Jurkat, Clone E6-1 (cell line): ENCODE results near the gene USB1.

ENCODE experiments used
- DNase-seq: peaks from one replicate; pipeline ENCODE4 v3.0.0-alpha.2; 2011; ENCODE audit warnings: low read depth, low spot score
- H3K4me3 ChIP-seq: 2 replicates; pipeline ENCODE4 v1.5.1; 2011; ENCODE audit warnings: mild to moderate bottlenecking, low read length, control low read depth, moderate library complexity

The USB1 gene

GRCh38 chr16:58057784-58058183 is 56.6 kb downstream of the USB1 start:
- H3K4me3 ChIP-seq: no peak overlapping the region
- no peak for DNase-seq

- DNase-seq: no peak
- no peak overlapping the region for H3K4me3 ChIP-seq
Measured at GRCh38 chr16:58062821-58063220, 61.6 kb downstream of the USB1 start.

GRCh38 chr16:58063377-58064076 is 62.3 kb downstream of the USB1 start:
- H3K4me3 ChIP-seq: no peak overlapping the region
- DNase-seq: no peak

GRCh38 chr16:58070585-58070984 is 69.4 kb downstream of the USB1 start:
- DNase-seq: no peak

More at GRCh38 chr16:58070585-58070984, 69.4 kb downstream of the USB1 start:
- H3K4me3 ChIP-seq: no peak overlapping the region
